IPS-20b (cell line): ENCODE data around the gene ZKSCAN5.
"Not testable (repeated sequence)": the region's sequence is repeated elsewhere in the genome, so short reads cannot be mapped to it uniquely, and the experiment has no call there.

Experiments used
- H3K27ac ChIP-seq: one replicate; pipeline ENCODE4 v1.5.1; 2013; ENCODE audit warnings: low read length
- H3K27me3 ChIP-seq: 2 replicates; pipeline ENCODE4 v1.6.1; 2013; ENCODE audit warnings: mild to moderate bottlenecking, low read length, inconsistent platforms; ENCODE audit not compliant: insufficient read depth
- H3K36me3 ChIP-seq: 2 replicates; pipeline ENCODE4 v1.6.1; 2013; ENCODE audit warnings: low read depth, mild to moderate bottlenecking, inconsistent platforms, low read length, moderate library complexity; ENCODE audit not compliant: insufficient read depth
- H3K4me1 ChIP-seq: 2 replicates; pipeline ENCODE4 v1.6.1; 2013; ENCODE audit warnings: mild to moderate bottlenecking, control low read depth, inconsistent platforms, low read length, moderate library complexity; ENCODE audit not compliant: insufficient read depth
- H3K4me3 ChIP-seq: 2 replicates; pipeline ENCODE4 v1.5.1; 2013; ENCODE audit warnings: mild to moderate bottlenecking, low read length, inconsistent platforms
- H3K9ac ChIP-seq: 2 replicates; pipeline ENCODE4 v1.6.1; 2013; ENCODE audit warnings: low read depth, mild to moderate bottlenecking, inconsistent platforms, low read length, moderate library complexity
- H3K9me3 ChIP-seq: 2 replicates; pipeline ENCODE4 v1.6.1; 2013; ENCODE audit warnings: mild to moderate bottlenecking, low read depth, low read length, inconsistent platforms; ENCODE audit not compliant: insufficient read depth

The ZKSCAN5 gene

DNA sequence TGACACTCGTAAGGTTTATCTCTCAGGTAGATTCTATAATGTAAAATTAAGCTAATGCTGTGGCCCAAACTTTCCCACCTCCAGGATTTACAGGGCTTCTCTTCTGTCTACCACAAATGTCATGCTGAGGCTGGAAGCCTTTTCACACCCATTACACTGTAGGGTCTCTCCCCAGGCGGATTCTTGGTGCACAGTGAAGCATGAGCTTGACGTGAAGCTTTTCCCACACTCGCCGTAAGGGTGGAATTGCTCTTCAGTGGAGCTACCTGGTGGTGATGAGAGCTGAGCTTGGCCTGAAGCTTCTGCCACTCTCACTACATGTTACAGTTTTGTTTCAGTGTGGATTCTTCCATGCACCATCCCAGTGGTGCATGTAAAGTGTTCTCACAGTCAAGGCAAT is 36.1 kb downstream of the ZKSCAN5 start:
- Histone ChIP-seq H3K9me3 (peaks cover 49% of the 10 kb centered on the region), H3K4me3 (no peak overlapping the region), H3K9ac (no peak overlapping the region), H3K27ac (no peak overlapping the region), H3K36me3 (no peaks in the 10 kb centered on the region), H3K27me3 (no peaks in the 10 kb centered on the region), H3K4me1 (no peaks in the 10 kb centered on the region)

GRCh38 chr7:99541212-99541611 is 36.8 kb downstream of the ZKSCAN5 start:
- Histone ChIP-seq H3K36me3 (no peaks in the 10 kb centered on the region), H3K27ac (no peak overlapping the region), H3K9ac (no peak overlapping the region), H3K9me3 (peaks cover 51% of the 10 kb centered on the region), H3K27me3 (no peaks in the 10 kb centered on the region), H3K4me3 (no peak overlapping the region), H3K4me1 (no peaks in the 10 kb centered on the region)

- H3K9me3 ChIP-seq: peaks cover 61% of the 10 kb centered on the region
- H3K4me1 ChIP-seq: no peaks in the 10 kb centered on the region
- H3K27me3 ChIP-seq: no peaks in the 10 kb centered on the region
- peaks cover 18% of the 10 kb centered on the region for H3K36me3 ChIP-seq
- H3K9ac ChIP-seq: no peak overlapping the region
- H3K4me3 ChIP-seq: no peak overlapping the region
- no peak overlapping the region for H3K27ac ChIP-seq
These were observed 38.7 kb downstream of the ZKSCAN5 start for GRCh38 chr7:99543081-99543671.

GRCh38 chr7:99543916-99544315 is 39.5 kb downstream of the ZKSCAN5 start:
- H3K27ac ChIP-seq: no peak overlapping the region
- H3K36me3 ChIP-seq: peaks cover 22% of the 10 kb centered on the region
- H3K27me3 ChIP-seq: no peaks in the 10 kb centered on the region
- no peak overlapping the region for H3K4me3 ChIP-seq
- H3K4me1 ChIP-seq: no peaks in the 10 kb centered on the region
- peaks cover 61% of the 10 kb centered on the region for H3K9me3 ChIP-seq
- H3K9ac ChIP-seq: no peak overlapping the region

GRCh38 chr7:99545308-99545707 is 40.8 kb downstream of the ZKSCAN5 start:
- H3K4me3 ChIP-seq, H3K9ac ChIP-seq, H3K27ac ChIP-seq, H3K4me1 ChIP-seq, H3K27me3 ChIP-seq: not testable (repeated sequence)
- Histone ChIP-seq H3K36me3 (peaks cover 22% of the 10 kb centered on the region), H3K9me3 (peaks cover 50% of the 10 kb centered on the region)

DNA sequence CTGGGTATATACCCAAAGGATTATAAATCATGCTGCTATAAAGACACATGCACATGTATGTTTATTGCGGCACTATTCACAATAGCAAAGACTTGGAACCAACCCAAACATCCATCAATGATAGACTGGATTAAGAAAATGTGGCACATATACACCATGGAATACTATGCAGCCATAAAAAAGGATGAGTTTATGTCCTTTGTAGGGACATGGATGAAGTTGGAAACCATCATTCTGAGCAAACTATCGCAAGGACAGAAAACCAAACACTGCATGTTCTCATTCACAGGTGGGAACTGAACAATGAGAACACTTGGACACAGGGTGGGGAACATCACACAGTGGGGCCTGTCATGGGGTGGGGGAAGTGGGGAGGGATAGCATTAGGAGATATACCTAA is 45.1 kb downstream of the ZKSCAN5 start:
- H3K9me3 ChIP-seq: peaks cover 15% of the 10 kb centered on the region; the same call in 1 of the 2 replicates
- peaks cover 24% of the 10 kb centered on the region for H3K36me3 ChIP-seq
- H3K27ac ChIP-seq, H3K27me3 ChIP-seq, H3K9ac ChIP-seq, H3K4me1 ChIP-seq, H3K4me3 ChIP-seq: not testable (repeated sequence)

DNA sequence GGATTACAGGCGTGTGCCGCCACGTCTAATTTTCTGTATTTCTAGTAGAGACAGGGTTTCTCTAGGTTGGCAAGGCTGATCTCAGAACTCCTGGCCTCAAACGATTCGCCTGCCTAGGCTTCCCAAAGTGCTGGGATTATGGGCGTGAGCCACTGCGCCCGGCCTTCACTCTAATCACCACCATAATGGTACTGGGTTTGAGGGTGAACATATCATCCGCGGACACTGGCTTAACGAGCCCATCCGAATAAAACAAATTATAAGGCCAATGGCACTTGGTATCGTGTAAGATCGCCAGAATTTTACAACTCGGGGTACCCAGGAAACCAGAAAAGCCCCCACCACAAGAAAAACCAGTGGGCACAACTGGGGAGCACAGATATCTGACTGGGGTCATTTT is 46.9 kb downstream of the ZKSCAN5 start:
- H3K27ac ChIP-seq: no peak overlapping the region
- peak overlapping the region; percentile 97 for H3K4me3 ChIP-seq
- H3K36me3 ChIP-seq: peaks cover 38% of the 10 kb centered on the region
- no peaks in the 10 kb centered on the region for H3K27me3 ChIP-seq
- H3K9me3 ChIP-seq: peaks cover 10% of the 10 kb centered on the region; the same call in 1 of the 2 replicates
- no peaks in the 10 kb centered on the region for H3K4me1 ChIP-seq
- H3K9ac ChIP-seq: peak overlapping the region; percentile 96

- H3K27ac ChIP-seq: no peak within 1 kb of the TSS
- H3K4me3 ChIP-seq: peak within 1 kb of the TSS; percentile 97
- no peaks in the 10 kb centered on the region for H3K27me3 ChIP-seq
- peaks cover 38% of the 10 kb centered on the region for H3K36me3 ChIP-seq
- peak within 1 kb of the TSS; percentile 96 for H3K9ac ChIP-seq
- peaks cover 8% of the 10 kb centered on the region; the same call in 1 of the 2 replicates for H3K9me3 ChIP-seq
- no peaks in the 10 kb centered on the region for H3K4me1 ChIP-seq
These were observed 47.5 kb downstream of the ZKSCAN5 start, which contains the start of gene FAM200A for GRCh38 chr7:99551767-99552463. TSS of gene FAM200A (minus strand) at chr7:99552114. CDS start at chr7:99548407, 3,707 bp downstream.

DNA sequence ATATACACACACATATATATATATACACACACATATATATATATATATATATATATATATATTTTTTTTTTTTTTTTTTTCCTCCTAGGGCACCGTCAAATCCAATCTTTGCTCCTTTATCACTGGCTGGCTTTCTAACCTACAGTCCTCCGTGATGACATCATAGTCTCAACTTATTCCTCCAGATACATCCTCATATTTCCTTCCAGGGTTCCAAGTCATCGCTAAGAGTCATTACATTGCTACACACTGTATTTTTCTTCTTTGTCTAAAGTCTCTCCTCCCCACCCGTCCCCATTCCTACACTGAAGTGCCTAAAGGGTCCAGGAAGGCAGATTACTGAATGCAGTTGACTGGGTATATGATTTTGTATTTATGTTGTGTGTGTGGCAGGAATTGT is 48.6 kb downstream of the ZKSCAN5 start:
- Histone ChIP-seq H3K4me1 (no peaks in the 10 kb centered on the region; the same call in 1 of the 2 replicates), H3K27ac (no peak overlapping the region), H3K9me3 (peaks cover under 1% of the 10 kb centered on the region; the same call in 1 of the 2 replicates), H3K36me3 (peaks cover 31% of the 10 kb centered on the region), H3K27me3 (no peaks in the 10 kb centered on the region), H3K4me3 (no peak overlapping the region), H3K9ac (no peak overlapping the region)

DNA sequence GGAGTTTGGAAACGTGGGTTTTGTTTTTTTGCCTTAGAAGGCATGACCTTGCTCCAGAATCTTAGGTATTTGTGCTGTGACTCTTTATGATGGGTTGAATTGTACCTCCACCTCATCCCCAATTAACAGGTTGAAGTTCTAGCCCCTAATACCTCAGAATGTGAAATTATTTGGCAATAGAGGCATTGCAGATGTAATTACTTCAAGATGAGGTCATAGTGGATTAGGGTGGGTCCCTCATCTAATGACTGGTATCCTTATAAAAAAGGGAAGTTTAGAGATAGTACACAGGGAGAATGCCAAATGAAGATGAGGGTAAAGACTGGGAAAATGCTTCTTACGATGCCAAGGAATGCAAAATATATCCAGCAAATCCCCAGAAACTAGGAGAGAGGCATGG is 50.5 kb downstream of the ZKSCAN5 start:
- no peak overlapping the region for H3K9ac ChIP-seq
- peaks cover 26% of the 10 kb centered on the region for H3K36me3 ChIP-seq
- no peaks in the 10 kb centered on the region for H3K9me3 ChIP-seq
- no peak overlapping the region for H3K4me3 ChIP-seq
- H3K4me1 ChIP-seq: no peaks in the 10 kb centered on the region; the same call in 1 of the 2 replicates
- H3K27ac ChIP-seq: no peak overlapping the region
- H3K27me3 ChIP-seq: no peaks in the 10 kb centered on the region

- Histone ChIP-seq H3K36me3 (peaks cover 48% of the 10 kb centered on the region), H3K9ac (peak overlapping the region; percentile 100), H3K4me1 (no peaks in the 10 kb centered on the region; the same call in none of the 2 replicates), H3K4me3 (peak overlapping the region; percentile 92), H3K27ac (no peak overlapping the region), H3K9me3 (no peaks in the 10 kb centered on the region), H3K27me3 (no peaks in the 10 kb centered on the region)
These were observed 52.7 kb downstream of the ZKSCAN5 start for GRCh38 chr7:99557196-99557607.

DNA sequence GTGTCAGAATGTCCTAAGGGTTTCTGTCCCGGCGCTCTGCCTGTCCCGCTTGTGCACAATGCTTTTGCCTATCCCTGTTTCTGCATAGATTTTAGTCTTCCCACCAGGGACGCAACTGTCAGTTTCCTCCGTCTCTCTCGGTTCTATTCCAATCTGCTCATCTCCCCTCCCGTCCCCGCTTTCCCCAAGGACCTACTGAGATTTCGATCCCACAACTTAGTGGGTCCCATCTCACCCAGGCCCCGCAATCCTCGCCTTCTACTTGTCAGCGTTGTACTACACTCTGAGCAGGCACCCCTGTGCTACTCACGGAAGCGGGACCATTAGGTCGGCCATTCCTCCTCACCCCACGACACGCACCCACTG is 53.5 kb downstream of the ZKSCAN5 start:
- Histone ChIP-seq H3K4me3 (peak overlapping the region; percentile 92), H3K9ac (peak overlapping the region; percentile 100), H3K4me1 (no peaks in the 10 kb centered on the region; the same call in none of the 2 replicates), H3K27ac (peak overlapping the region; percentile 96), H3K27me3 (no peaks in the 10 kb centered on the region), H3K9me3 (no peaks in the 10 kb centered on the region), H3K36me3 (peaks cover 55% of the 10 kb centered on the region)
